A549 treated with GW870086 at 1 μM for 4 hours (cell line): ENCODE measurements around the gene TAPBP. TPM values are rescaled to one million over a fixed set of nuclear protein-coding genes. Genes with fewer than 3 reads are reported as not detected.

Experiments
- total RNA-seq: library from RNA; stranded (reverse); fragments of 200-300 nt; extraction: Qiagen RNA extraction; gene quantifications from 5 replicates; pipeline ENCODE4 v1.2.3, GENCODE V29; 2022; ENCODE audit warnings: low read depth

Gene TAPBP
- 35.4 to 40.0 TPM (median 38.7 TPM) in 5 replicates for total RNA-seq

DNA sequence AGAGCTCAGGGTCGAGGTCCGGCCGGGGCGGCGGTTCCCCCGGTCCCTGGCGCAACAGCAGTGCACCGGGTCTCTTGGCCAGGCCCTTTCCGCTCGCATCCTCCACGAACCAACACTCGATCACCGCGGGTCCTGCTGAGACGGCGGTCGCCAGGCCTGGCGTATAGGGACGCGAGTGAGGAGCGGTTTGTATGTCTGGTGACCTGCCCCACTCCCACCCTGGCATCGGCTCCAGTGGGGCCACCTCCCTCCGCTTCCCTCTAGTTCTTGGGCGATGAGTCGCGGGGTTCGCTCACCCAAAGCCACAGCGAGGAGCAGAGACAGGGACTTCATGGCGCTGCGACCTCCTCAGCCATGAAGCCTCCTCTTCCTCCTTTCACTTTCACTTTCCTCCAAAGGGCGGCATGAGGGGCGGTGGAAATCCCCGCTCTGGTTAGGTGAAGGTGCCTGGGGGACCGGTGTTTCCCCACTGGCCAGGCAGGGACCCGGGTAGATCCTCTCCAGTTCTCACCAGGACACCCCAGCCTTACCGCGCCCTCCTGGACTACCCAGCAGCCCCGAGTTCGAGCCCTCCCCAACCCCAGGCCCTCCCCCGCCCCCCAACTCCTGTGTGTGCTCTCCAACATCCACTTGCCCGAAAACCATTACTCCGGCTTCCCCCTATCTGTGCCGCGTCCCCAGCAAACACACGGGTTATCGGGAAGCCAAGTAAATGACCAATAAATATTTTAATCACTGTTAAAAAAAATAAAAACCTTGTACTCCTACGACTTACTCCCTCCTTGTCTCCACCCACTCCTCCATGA is at the start of gene TAPBP:
Gene TAPBP, minus strand, starts transcription at position 370 of the 806 bp plus-strand sequence. Its CDS starts 37 bp downstream, at position 333.

DNA sequence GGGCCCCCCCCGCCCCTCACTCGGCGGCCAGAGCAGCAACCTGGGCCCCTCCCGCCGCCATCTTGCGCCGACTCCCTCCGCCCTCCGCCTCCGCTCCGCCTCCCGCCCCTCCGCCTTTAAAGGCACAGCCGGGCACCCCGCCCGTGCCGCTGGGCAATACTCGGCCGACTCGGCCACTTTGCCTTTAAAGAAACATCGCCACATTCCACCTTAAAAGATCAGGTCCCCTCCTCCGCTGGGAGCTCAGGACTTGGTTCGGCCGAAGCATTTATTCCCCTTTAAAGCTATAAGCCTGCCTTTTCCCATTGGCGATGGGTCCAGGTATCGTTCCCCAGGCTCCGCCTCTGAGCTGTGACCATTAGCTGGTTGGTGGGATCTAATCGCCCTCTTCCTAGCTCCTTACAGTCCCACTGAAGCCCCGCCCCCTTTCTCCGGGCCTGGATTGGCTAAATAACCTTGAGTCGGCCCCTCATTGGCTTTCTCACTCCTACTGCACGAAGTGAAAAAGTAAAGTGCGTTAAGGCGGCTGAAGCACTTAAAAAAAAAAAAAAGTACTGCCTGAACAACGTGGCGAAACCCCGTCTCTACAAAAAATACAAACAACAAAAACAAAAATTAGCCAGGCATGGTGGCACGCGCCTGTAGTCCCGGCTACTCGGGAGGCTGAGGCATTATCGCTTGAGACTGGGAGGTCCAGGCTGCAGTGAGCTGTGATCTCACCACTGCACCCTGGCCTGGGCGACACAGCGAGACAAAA is 4.0 kb upstream of the TAPBP start, which contains the start of gene ZBTB22:
Gene ZBTB22, minus strand, starts transcription at position 76 of the 757 bp plus-strand sequence. CDS start 828 bp downstream, outside the sequence.

DNA sequence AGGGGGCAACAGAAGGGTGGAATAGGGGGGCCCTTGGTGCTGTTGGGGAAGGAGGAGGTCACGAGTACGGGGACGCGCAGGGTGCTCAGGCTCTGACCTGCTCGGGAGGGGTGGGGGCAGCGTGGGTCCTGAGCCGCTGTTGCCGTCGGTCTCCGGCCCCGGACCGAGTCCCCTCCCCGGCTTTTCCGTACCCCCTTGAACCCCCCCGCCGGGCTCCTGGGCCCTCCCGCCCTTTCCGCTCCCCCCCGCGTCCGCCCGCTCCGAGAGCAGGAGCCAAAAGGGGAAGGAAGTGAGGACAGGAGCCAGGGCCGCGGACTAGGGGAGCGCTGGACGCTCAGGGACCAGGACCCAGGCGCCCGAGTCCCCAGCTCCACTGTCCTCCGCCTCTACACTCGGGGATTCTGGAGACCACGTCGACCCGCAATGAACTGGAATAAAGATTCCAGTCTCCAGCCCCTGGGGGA is 15.1 kb downstream of the TAPBP start, which contains the start of gene RGL2:
Gene RGL2, minus strand, starts transcription at position 170 of the 464 bp plus-strand sequence. CDS start 332 bp downstream, outside the sequence.

DNA sequence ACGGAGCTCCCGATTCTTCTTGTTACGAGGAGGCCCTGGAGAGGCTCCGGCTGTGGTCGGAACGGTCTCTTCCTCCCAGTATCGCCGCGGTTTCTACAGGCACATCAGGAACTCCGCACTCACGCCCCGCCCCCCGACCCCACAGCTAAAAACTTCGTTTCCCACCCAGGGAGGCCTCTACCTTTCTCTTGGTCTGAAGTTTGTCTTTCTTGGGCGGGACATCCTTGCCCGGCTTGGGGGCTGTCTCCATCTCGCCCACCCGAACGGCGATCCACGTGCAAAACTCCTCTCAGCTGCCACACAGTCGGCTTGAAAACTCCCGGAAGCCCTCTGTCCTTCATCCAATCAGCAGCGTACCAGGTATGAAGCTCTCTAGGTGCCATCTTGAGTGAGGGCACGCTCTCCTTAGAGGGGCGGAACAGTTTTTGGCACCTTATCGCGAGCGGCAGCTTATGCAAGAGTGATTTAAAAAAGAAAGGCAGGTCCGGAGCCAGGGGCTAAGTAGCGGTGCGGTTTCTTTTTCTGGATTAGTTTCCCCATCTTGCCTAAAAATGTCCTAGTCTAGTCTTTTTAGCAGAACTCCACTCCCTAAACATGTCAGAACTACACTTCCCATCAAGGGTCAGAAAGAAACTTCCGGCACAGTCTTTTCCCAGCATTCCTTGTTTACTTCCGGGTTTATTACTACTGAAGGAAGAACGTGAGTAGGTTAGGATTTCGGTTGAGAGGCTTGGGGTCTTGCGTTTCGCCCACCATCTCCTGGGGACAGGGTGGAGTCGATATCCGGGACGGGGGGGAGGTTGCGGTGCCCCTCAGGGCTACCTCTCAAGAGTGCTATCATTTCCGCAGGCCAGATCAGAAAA is 24.7 kb downstream of the TAPBP start, which contains the start of the genes PFDN6 and WDR46:
Gene PFDN6, plus strand, starts transcription at position 681 of the 863 bp plus-strand sequence. CDS start 256 bp downstream, outside the sequence.
Gene WDR46, minus strand, starts transcription at position 319 of the 863 bp plus-strand sequence. Its CDS starts 69 bp downstream, at position 250.

DNA sequence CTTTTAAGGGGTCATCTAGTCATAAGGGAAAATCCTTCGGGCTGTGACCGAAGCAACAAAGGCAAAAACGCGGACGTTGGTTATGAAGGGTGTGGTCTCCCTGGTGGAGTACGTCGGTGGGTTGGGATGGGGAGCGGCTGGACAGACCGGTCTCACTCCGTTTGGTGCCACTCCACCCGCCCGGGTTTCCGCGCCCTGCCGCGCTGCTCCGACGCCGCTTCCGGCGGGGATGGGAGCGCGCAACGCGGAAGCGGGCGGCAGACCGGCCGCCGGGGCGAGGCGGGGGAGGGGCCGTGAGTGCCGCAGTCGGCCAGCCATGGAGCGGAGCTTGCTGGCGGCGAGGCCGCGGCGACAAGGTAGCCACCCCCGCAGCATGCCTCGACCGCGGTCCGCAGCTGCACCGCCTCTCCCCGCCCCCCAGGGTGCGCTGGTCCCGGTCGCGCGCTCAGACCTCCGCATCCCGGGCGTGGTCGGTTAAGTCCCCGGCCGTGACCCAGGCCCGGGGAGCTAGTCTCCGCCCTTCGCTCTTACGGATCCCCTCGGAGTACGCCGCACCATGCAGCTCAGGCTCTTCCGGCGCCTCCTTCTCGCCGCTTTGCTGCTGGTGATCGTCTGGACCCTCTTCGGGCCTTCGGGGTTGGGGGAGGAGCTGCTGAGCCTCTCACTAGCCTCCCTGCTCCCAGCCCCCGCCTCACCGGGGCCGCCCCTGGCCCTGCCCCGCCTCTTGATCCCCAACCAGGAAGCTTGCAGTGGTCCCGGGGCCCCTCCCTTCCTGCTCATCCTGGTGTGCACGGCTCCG is 36.8 kb downstream of the TAPBP start, which contains the start of gene B3GALT4:
Gene B3GALT4, plus strand, starts transcription at position 260 of the 799 bp plus-strand sequence. Its CDS starts 297 bp downstream, at position 557.

DNA sequence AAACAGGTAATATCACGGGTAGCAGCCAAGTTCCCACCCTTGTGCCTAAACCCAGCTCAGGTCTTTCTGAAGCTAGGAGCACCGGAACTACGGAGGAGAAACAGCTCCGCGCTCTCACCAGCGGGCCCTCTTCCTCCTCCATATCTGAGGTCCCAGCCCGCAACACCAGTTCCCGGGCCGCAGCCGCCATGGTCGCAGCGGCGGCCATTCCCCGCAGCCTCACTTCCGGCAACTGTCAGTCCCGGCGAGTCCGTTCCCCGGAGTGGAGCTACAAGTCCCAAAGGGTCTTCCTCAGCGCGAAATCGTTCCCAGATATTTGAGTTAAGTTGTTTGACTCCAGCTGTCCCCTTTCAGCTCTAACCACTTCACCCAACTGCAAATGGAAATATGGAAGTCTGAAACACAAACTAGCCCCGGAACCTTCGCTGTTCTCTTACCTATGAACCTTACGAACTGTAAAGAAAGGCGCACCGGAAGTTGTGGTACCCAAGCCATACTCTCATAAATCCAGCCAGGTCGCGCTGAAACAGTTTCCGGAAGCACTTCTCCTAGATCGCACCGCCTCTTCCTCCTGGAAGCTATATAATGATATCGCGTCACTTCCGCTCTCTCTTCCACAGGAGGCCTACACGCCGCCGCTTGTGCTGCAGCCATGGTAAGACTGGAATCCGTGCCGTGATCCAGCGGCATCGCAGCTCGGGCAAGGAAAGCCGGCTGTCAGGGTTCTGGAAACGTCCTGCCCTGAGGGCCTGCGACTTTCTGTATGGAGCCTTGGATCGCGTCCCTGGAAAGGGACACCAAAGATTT is 42.2 kb downstream of the TAPBP start, which contains the start of the genes RPS18 and VPS52:
Gene RPS18, plus strand, starts transcription at position 608 of the 807 bp plus-strand sequence. Its CDS starts 45 bp downstream, at position 653.
Gene VPS52, minus strand, starts transcription at position 409 of the 807 bp plus-strand sequence. Its CDS starts 201 bp downstream, at position 208.

Other genes starting within 250 kb of the TAPBP start
- not detected in 5 replicates for gene HLA-DPA1, start 240.4 kb downstream of the TAPBP start, total RNA-seq
- gene HLA-DPB1, start 238.1 kb downstream of the TAPBP start, total RNA-seq: not detected in 5 replicates
- 0.45 to 0.93 TPM (median 0.71 TPM) in 5 replicates for gene COL11A2, start 121.6 kb downstream of the TAPBP start, total RNA-seq
- gene RXRB, start 113.4 kb downstream of the TAPBP start, total RNA-seq: 14.0 to 20.0 TPM (median 19.7 TPM) in 5 replicates
- 103 to 113 TPM (median 109 TPM) in 5 replicates for gene SLC39A7, start 113.2 kb downstream of the TAPBP start, total RNA-seq
- gene HSD17B8, start 109.4 kb downstream of the TAPBP start, total RNA-seq: 12.3 to 16.6 TPM (median 15.5 TPM) in 5 replicates
- 19.3 to 26.3 TPM (median 23.1 TPM) in 5 replicates for gene RING1, start 105.6 kb downstream of the TAPBP start, total RNA-seq
- gene VPS52, start 42.2 kb downstream of the TAPBP start, total RNA-seq: 15.1 to 17.6 TPM (median 15.5 TPM) in 5 replicates
- gene RPS18, start 42.0 kb downstream of the TAPBP start, total RNA-seq: 2,539 to 2,848 TPM (median 2,622 TPM) in 5 replicates
- gene B3GALT4, start 37.0 kb downstream of the TAPBP start, total RNA-seq: 0.38 to 0.91 TPM (median 0.81 TPM) in 5 replicates
- 50.1 to 58.6 TPM (median 53.8 TPM) in 5 replicates for gene WDR46, start 24.8 kb downstream of the TAPBP start, total RNA-seq
- 99.4 to 123 TPM (median 103 TPM) in 5 replicates for gene PFDN6, start 24.5 kb downstream of the TAPBP start, total RNA-seq
- gene RGL2, start 15.1 kb downstream of the TAPBP start, total RNA-seq: 10.8 to 16.6 TPM (median 13.9 TPM) in 5 replicates
- gene ZBTB22, start 3.7 kb upstream of the TAPBP start, total RNA-seq: 2.5 to 3.6 TPM (median 3.2 TPM) in 5 replicates
- gene DAXX, start 8.9 kb upstream of the TAPBP start, total RNA-seq: 35.4 to 36.9 TPM (median 35.9 TPM) in 5 replicates
- gene KIFC1, start 77.7 kb upstream of the TAPBP start, total RNA-seq: 37.6 to 44.2 TPM (median 39.0 TPM) in 5 replicates
- 12.5 to 19.8 TPM (median 15.7 TPM) in 5 replicates for gene PHF1, start 96.9 kb upstream of the TAPBP start, total RNA-seq
- 180 to 224 TPM (median 198 TPM) in 5 replicates for gene CUTA, start 104.0 kb upstream of the TAPBP start, total RNA-seq
- gene SYNGAP1, start 106.0 kb upstream of the TAPBP start, total RNA-seq: 3.6 to 4.7 TPM (median 3.9 TPM) in 5 replicates
- 9.9 to 12.4 TPM (median 11.5 TPM) in 5 replicates for gene ZBTB9, start 140.5 kb upstream of the TAPBP start, total RNA-seq